NCI-H2196 treated with DMSO at 0.1 percent for 48 hours (cell line): Measurements from ENCODE around the gene MTA1.

Source experiments
- DNase-seq: peaks from one replicate; lab custom pipeline; 2025; ENCODE audit not compliant: unreplicated experiment; lab: John Stamatoyannopoulos, UW

The MTA1 gene

DNA sequence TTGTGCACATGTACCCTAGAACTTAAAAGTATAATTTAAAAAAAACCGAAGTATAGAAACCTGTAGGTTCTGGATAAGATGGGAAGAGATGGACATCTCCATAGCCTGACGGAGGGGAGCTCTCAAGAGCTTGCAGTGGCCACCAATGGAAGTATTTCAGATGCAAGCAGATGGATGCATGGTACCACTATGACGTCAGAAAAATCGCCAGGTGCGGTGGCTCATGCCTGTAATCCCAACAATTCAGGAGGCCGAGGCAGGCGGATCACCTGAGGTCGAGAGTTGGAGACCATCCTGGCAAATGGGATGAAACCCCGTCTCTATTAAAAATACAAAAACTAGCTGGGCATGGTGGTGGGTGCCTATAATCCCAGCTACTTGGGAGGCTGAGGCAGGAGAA lies 17.9 kb upstream of the MTA1 start:
- DNase-seq = no peak

GRCh38 chr14:105408592-105408991 lies 11.0 kb upstream of the MTA1 start:
- DNase-seq = no peak

DNA sequence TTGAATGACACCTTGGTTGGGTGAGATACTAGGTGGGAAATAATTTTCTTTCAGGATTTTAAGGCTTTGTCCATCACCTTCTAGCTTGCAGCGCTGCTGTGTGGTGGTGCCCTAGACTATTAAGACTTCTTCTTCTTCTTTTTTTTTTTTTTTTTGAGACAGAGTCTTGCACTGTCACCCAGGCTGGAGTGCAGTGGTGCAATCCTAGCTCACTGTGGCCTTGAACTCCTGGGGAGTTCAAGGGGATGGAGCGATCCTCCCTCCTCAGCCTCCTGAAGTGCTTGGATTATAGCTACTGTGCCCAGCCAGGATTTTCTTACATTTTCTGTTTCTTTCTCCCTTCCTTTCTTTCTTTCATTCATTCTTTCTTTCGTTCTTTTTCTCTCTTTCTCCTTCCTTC lies 10.3 kb upstream of the MTA1 start:
- no peak for DNase-seq

GRCh38 chr14:105410642-105411016 lies 9.0 kb upstream of the MTA1 start:
- no peak for DNase-seq

DNA sequence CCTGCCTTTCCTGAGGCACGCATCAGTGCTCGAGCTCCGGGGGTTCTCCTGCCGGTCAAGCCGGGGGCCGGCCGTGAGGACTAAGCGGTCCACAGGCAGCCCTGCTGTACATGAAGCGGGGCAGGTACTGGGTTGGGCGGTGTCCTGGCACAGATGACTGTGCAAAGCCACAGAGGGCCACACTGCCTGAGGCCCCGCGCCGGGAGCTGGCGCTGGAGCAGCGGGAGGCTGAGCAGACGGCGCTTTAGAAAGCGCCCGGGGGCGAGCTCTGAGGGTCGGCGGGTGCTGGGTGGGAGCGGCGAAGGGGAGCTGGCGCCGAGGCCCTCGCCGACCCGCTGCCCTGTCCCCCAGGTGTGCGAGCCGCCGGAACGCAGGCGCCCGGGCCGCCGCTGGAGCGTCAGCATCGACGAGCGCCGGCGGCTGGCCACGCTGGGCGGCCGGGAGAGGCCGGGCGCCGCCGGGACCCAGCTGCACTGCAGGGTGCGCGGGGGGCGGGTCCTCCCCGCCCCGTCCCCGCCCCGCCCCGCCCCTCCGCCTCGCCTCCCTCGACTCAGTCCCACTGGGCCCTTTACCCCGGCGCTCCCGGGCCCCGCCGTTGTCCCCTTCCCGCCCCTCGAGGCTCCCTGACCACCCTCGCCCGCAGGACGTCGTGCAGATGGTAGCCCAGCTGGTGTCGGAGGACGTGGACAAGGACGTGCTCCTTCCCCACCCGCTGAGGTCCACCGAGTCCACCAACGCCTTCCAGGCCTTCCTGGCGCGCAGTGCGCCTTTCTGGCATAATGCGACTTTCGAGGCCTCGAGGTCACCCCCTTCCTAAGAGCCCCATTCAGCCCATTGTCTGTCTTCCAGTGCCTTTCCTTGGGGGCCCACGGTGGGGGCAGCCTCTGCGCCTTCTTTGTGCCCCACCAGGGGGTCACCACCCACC lies 8.3 kb upstream of the MTA1 start:
- DNase-seq = no peak

DNA sequence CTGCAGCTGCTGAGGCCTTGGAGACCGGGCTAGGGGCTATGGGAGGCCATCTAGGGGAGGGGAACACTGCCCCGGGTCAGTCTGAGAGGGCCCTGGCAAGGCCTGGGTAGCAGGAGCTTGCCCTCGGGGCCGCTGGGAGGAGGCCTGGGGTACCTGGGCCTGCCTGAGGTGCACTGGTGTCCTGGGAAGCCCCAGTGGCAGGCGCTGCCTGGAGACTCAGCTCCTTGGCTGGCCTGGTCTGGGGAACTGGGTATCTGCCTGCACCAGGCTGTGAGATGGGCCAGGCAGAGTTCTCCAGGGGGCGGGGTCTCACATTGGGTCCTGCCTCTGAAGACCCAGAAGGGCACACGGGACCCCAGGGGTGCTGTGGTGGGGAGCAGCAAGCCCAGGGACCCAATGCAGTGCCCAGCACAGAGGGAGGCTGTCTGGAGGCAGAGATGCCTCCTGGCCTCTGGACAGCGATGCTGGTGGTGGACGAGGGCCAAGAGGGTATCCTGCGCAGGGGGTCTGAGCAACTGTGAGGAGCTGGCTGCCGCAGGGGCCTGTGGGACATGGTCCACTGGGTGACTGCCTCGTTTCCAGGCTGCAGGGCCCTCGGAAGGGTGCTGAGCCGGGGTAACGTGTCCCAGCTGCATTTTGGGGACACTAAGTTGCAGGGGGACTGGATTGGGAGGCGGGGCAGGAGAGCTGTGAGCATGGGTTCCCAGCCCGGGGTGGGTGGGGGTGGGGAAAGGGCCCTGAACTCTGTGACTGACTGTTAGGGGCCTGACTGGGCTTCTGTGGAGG lies 7.4 kb upstream of the MTA1 start:
- no peak for DNase-seq

- DNase-seq = peak; percentile 15
Measured at GRCh38 chr14:105412771-105413543, 6.7 kb upstream of the MTA1 start.

GRCh38 chr14:105413544-105413886 lies 6.1 kb upstream of the MTA1 start:
- DNase-seq = no peak

- no peak for DNase-seq
Measured at GRCh38 chr14:105414456-105415371, 4.9 kb upstream of the MTA1 start.

DNA sequence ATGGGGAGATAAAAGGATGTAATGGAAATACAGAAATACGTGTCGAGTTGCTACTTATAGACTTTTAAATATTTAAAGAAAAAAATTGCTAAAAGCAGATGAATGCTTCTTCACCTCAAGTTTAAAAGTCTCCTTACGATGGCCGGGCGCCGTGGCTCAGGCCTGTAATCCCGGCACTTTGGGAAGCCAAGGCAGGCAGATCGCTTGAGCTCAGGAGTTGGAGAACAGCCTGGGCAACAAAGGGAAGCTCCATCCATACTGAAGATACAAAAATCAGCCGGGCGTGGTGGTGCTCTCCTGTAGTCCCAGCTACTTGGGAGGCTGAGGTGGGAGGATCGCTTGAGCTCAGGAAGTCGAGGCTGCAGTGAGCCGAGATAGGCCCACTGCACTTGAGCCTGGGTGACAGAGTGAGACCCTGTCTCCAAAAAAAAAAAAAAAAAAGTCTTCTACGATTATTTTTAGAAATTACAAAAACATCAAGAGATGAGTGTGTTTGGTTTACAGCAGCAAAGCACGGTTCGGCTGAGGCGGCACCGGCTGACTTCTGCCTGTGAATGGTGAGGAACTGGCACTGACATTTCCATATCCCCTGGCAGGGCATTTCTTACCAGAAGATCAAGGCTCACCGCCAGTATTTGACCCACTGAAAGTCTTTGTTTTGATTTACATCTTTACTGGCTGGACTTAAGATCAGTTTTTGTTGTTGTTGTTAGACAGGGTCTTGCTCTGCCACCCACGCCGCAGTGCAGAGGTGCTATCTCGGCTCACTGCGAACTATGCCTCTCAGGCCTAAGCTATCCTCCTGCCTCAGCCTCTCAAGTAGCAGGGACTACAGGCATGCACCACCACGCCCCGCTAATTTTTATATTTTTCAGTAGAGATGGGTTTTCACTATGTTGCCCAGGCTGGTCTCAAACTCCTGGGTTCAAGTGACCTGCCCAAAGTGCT lies 3.9 kb upstream of the MTA1 start:
- no peak for DNase-seq

GRCh38 chr14:105416671-105417070 lies 3.0 kb upstream of the MTA1 start:
- DNase-seq = no peak

DNA sequence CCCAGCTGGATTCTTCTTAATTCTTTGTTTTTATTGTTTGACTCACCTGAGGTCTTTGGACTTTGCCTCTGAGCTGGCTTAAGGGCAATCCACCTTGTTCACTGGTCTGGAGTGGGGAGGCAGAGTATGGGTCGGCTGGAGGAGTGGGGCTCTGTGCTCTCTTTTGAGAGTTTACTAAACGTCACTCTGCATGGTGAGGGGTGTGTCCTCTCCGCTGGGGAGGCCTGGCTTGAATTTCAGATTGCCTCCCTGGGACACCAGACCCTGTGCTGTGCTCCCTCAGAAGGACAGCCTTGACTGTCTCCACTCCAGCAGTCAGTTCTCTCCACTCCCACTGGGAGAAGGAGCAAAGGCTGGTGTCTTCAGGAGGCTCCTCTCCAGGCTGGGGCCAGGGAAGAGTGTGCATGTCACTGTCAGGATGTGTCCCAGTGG lies 1.9 kb upstream of the MTA1 start:
- DNase-seq = no peak

DNA sequence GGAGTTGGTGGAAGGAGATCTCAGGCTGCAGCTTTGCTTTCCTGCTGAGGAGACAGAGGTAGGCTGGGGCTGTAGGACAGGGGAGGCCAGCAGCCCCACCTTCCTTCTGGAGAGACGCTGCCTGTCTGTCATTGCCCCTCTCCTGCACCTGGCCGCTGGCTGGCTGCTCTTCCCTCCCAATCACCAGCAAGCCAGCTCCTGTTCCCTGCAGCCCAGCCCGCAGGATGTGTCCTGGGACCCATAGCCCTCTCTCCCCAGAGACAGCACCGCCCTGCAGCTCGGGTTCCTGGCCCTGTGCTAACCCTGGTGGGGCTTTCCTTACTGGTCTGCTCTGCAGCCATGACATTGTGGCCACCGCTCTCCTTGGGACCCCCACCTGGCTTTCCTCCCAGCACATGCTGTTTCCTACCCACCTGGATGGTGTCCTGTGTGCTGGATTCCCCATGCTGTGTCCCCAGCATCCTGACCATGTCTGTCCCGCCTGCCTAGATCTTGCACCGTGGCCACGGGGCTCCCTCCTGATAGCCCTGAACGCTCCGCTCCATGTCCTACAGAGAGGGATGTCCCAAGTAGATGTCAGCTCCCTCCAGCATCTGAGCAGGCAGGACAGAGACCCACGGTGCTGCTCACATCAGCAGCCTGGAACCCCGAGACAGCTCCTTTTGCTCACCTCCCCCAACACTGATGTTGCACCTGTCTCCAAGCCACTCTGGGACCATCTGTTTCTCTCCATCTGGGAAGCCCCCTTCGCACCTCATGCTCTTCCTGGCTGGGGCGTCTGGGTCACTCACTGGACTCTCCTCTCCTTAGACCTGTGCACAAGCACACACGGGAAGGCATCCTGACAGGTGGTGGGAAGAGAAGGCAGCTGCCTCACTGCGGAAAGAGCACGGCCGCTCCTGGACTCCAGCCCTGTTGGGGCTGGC lies 1.1 kb upstream of the MTA1 start:
- DNase-seq = no peak

GRCh38 chr14:105420101-105420973 lies 710 bp downstream of the MTA1 start:
- no peak for DNase-seq

- DNase-seq = no peak
Measured at GRCh38 chr14:105420974-105421674, 1.5 kb downstream of the MTA1 start.

- DNase-seq = no peak
Measured at GRCh38 chr14:105421723-105422615, 2.3 kb downstream of the MTA1 start.
